HepG2 (cell line): Measurements from ENCODE around the gene ZBTB1. TPM values are rescaled to one million over a fixed set of nuclear protein-coding genes. Genes with fewer than 3 reads are reported as not detected.

Experiments
- ATAC-seq: fragments of 200-7000 bp; cut with Tn5 transposase; 3 replicates; pipeline ENCODE4 v1.9.1; 2020; ENCODE audit warnings: mild to moderate bottlenecking, moderate library complexity
- BruUV-seq: library from RNA; stranded (reverse); fragments of 400-500 nt; replicated peaks from 2 replicates; lab custom pipeline; 2021; lab: Mats Ljungman, UMichigan
- CTCF ChIA-PET: fragments of 300-600 bp; formaldehyde crosslinking; extraction: SDS; loops from one replicate; lab custom pipeline; 2021; ENCODE audit warnings: low total read pairs, inconsistent platforms, low intra/inter-chr PET ratio; lab: Yijun Ruan, JAX
- POLR2A ChIA-PET: fragments of 350-600 bp; sonication (Branson Sonifier 250); formaldehyde crosslinking; loops from one replicate; lab custom pipeline; 2020; ENCODE audit warnings: antibody characterized with exemption, inconsistent platforms; lab: Yijun Ruan, JAX
- DNase-seq: peaks from one replicate; pipeline ENCODE4 v3.0.0-alpha.2; 2015; ENCODE audit warnings: low spot score
- FAIRE-seq: peaks from 3 replicates; lab custom pipeline; 2011; peaks lifted over from hg19 to GRCh38; lab: Jason Lieb, UNC
- H2AFZ ChIP-seq: one replicate; pipeline ENCODE4 v1.6.1; 2011; ENCODE audit warnings: low read length, inconsistent platforms
- H3K27ac ChIP-seq: fragments of 300-600 bp; 3 replicates; pipeline ENCODE4 v1.8.0; 2011; ENCODE audit warnings: mixed run types, mild to moderate bottlenecking, mixed read lengths, low read length, inconsistent platforms; ENCODE audit not compliant: insufficient read depth; ENCODE audit errors: extremely low read length
- H3K27me3 ChIP-seq, 2 experiments: fragments of 200-600 bp in 1 of 2; 2 replicates in 1 of 2; 3 replicates in 1 of 2; pipeline versions ENCODE4 v1.6.0 to v1.8.0; 2011; ENCODE audit warnings: low read length in 2 of 2, mild to moderate bottlenecking in 2 of 2, moderate library complexity in 2 of 2, inconsistent platforms in 1 of 2; ENCODE audit not compliant: insufficient read depth in 2 of 2, control insufficient read depth in 1 of 2
- H3K36me3 ChIP-seq, 2 experiments: fragments of 200-600 bp in 1 of 2; replicated peaks in 1 of 2; 2 replicates in 1 of 2; 3 replicates in 1 of 2; pipeline versions ENCODE4 v1.5.1 to v1.8.0; 2011; ENCODE audit warnings: low read length in 2 of 2, inconsistent platforms in 1 of 2; ENCODE audit not compliant: insufficient read depth in 2 of 2, control insufficient read depth in 1 of 2
- H3K4me1 ChIP-seq: 2 replicates; pipeline ENCODE4 v1.5.1; 2012; ENCODE audit warnings: low read length, inconsistent platforms; ENCODE audit not compliant: insufficient read depth
- H3K4me2 ChIP-seq: 2 replicates; pipeline ENCODE4 v1.6.0; 2011; ENCODE audit warnings: low read depth, low read length, inconsistent platforms
- H3K4me3 ChIP-seq, 3 experiments: fragments of 200-600 bp in 1 of 3; sonication (generic), shearing (Covaris generic) in 1 of 3; replicated peaks in 1 of 3; 2 replicates each; pipeline ENCODE4 v1.5.1; 2011 to 2016; ENCODE audit warnings: low read length in 3 of 3, inconsistent platforms in 2 of 3, low read depth in 2 of 3, mild to moderate bottlenecking in 2 of 3, control low read depth in 1 of 3, mixed read lengths in 1 of 3; ENCODE audit not compliant: insufficient read depth in 1 of 3
- H3K79me2 ChIP-seq: one replicate; pipeline ENCODE4 v1.6.1; 2011; ENCODE audit warnings: low read length, inconsistent platforms; ENCODE audit not compliant: insufficient read depth
- H3K9ac ChIP-seq: 2 replicates; pipeline ENCODE4 v1.6.0; 2011; ENCODE audit warnings: mild to moderate bottlenecking, low read depth, low read length, inconsistent platforms; ENCODE audit not compliant: insufficient read depth
- H3K9me3 ChIP-seq: 2 replicates; pipeline ENCODE4 v1.5.1; 2012; ENCODE audit warnings: mild to moderate bottlenecking, low read length
- H4K20me1 ChIP-seq: 2 replicates; pipeline ENCODE4 v1.6.0; 2011; ENCODE audit warnings: inconsistent platforms, mild to moderate bottlenecking, low read length, moderate library complexity; ENCODE audit not compliant: insufficient read depth
- ZNF367 ChIP-seq: sonication (generic); formaldehyde crosslinking; IDR thresholded peaks from 2 replicates; pipeline ENCODE4 v1.4.0; 2020; ENCODE audit warnings: missing genetic modification reagents, borderline replicate concordance
- WGBS: methylation state at CpG from one replicate; pipeline ENCODE4 v1.1.6; 2017; ENCODE audit warnings: low lambda C conversion rate; 5-methylcytosine and 5-hydroxymethylcytosine counted together
- in situ Hi-C: cut with HindIII; loops from 2 replicates; pipeline ENCODE4 v1.10.0; 2017; ENCODE audit warnings: low pct_unique_long_range_greater_than_20kb; ENCODE audit not compliant: extremely low pct_ligation_motif_present
- intact Hi-C: fragments of 100-400 bp; cut with micrococcal nuclease; formaldehyde crosslinking; loops from one replicate; pipeline ENCODE4 v1.10.0; 2022; ENCODE audit not compliant: unreplicated experiment
- polyA plus RNA-seq, 8 experiments: library from polyadenylated mRNA; depleted of rRNA in 3 of 8; stranded (reverse) in 7 of 8; unstranded in 1 of 8; fragments of >200 nt; fragmentation: Illumina TruSeq in 4 of 8; extraction: Trizol in 4 of 8; gene quantifications; 2 replicates each; pipeline versions ENCODE4 v1.2.1 to v1.2.3, GENCODE V29; 2011 to 2016; ENCODE audit warnings: low read depth in 4 of 8, missing spikeins in 1 of 8, mixed read lengths in 1 of 8; ENCODE audit not compliant: insufficient read depth in 1 of 8
- total RNA-seq, 5 experiments: library from RNA; depleted of rRNA; stranded (reverse); fragments of >200 nt; fragmentation: Illumina TruSeq; extraction: Trizol; gene quantifications; 2 replicates each; pipeline ENCODE4 v1.2.3, GENCODE V29; 2016; ENCODE audit warnings: low read depth in 1 of 5
- TF ChIP-seq, protein P1 (sequence below): sonication (generic); formaldehyde crosslinking; IDR thresholded peaks from 2 replicates; pipeline ENCODE4 v1.4.0; 2020; ENCODE audit warnings: mild to moderate bottlenecking, missing genetic modification reagents, borderline replicate concordance
- TF ChIP-seq, protein P2 (sequence below), 2 experiments: sonication (generic) in 1 of 2; formaldehyde crosslinking in 1 of 2; IDR thresholded peaks; 2 replicates each; pipeline versions ENCODE4 v1.4.0 to v1.6.1; 2016 to 2020; ENCODE audit warnings: borderline replicate concordance in 1 of 2, low read depth in 1 of 2, mild to moderate bottlenecking in 1 of 2, missing genetic modification reagents in 1 of 2

ZBTB1 gene
- total and polyA plus RNA-seq, 2 of the 13 experiments (the other 11 are each of a cell fraction or from before 2014, with no cell fraction given), result 18.8 to 22.6 TPM

DNA sequence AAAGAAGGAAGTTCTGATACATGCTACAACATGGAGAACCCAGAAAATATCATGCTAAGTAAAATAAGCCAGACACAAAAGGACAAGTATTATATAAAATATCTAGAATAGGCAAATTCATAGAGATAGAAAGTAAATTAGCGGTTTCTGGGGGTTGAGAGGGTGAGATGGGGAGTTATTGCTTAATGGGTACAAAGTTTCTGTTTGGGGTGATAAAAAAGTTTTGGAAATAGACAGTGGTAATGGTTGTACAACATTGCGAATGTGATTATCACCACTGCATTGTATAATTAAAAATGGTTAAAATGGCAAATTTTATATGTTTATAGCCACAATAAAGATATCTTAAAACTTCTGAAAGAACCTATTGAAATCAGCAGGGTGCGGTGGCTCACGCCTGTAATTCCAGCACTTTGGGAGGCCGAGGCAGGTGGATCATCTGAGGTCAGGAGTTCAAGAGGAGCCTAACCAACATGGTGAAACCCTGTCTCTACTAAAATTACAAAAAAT lies 15.9 kb upstream of the ZBTB1 start:
- Histone ChIP-seq H3K4me2 (no peak overlapping the region), H3K4me1 (no peaks in the 10 kb centered on the region), H3K27me3 (no peaks in the 10 kb centered on the region), H4K20me1 (no peaks in the 10 kb centered on the region), H3K79me2 (no peaks in the 10 kb centered on the region), H3K9ac (no peak overlapping the region), H2AFZ (no peak overlapping the region)
- CTCF ChIA-PET, result no interaction called here
- intact Hi-C loops, result no loop called here
- ATAC-seq, result no peak
- WGBS, result 74% methylated on average over 5 of the region's 5 CpGs
- TF ChIP-seq, protein P1, sequence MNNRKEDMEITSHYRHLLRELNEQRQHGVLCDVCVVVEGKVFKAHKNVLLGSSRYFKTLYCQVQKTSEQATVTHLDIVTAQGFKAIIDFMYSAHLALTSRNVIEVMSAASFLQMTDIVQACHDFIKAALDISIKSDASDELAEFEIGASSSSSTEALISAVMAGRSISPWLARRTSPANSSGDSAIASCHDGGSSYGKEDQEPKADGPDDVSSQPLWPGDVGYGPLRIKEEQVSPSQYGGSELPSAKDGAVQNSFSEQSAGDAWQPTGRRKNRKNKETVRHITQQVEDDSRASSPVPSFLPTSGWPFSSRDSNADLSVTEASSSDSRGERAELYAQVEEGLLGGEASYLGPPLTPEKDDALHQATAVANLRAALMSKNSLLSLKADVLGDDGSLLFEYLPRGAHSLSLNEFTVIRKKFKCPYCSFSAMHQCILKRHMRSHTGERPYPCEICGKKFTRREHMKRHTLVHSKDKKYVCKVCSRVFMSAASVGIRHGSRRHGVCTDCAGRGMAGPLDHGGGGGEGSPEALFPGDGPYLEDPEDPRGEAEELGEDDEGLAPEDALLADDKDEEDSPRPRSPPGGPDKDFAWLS (CRISPR knock-in tag), result no peak
- TF ChIP-seq, all 625 proteins: peak for 0
- H3K36me3 ChIP-seq, result peaks cover 5 to 18% of the 10 kb centered on the region in 2 experiments; a peak in 4 of 5 replicates
- no TSS peak for BruUV-seq
- FAIRE-seq, result no peak
- DNase-seq, result no peak
- in situ Hi-C loops, result no loop called here
- no peaks in the 10 kb centered on the region for H3K9me3 ChIP-seq
- POLR2A ChIA-PET, result no interaction called here
- no peak overlapping the region for H3K4me3 ChIP-seq
- H3K27ac ChIP-seq, result no peak overlapping the region

DNA sequence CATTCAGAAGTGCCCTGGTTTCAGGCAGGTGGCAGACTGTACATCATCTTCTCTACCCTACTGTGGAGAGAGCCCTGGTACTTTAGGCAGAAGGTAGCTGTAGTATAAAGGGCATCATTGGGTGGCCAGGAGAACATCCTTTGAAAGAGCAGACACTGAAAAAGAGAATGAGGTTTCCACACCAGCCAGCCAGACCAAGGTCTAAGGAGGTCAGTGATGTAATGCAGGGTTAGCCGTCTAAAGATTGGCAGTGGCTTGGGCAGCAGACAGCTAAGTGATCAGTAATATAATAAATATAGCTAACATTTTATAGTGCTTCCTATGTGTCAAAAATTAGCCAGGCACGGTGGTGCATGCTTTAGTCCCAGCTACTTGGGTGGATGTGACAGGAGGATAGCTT lies 12.9 kb upstream of the ZBTB1 start:
- DNase-seq, result no peak
- Histone ChIP-seq H3K27me3 (no peaks in the 10 kb centered on the region), H3K36me3 (peaks cover 7 to 18% of the 10 kb centered on the region in 2 experiments; a peak in 3 of 5 replicates), H2AFZ (no peak overlapping the region), H3K4me2 (no peak overlapping the region), H3K4me3 (no peak overlapping the region), H3K79me2 (no peaks in the 10 kb centered on the region), H3K27ac (no peak overlapping the region), H3K9me3 (no peaks in the 10 kb centered on the region), H3K9ac (no peak overlapping the region), H3K4me1 (no peaks in the 10 kb centered on the region), H4K20me1 (no peaks in the 10 kb centered on the region)
- no peak for TF ChIP-seq ZNF367 (CRISPR knock-in tag)
- TF ChIP-seq, protein P2, sequence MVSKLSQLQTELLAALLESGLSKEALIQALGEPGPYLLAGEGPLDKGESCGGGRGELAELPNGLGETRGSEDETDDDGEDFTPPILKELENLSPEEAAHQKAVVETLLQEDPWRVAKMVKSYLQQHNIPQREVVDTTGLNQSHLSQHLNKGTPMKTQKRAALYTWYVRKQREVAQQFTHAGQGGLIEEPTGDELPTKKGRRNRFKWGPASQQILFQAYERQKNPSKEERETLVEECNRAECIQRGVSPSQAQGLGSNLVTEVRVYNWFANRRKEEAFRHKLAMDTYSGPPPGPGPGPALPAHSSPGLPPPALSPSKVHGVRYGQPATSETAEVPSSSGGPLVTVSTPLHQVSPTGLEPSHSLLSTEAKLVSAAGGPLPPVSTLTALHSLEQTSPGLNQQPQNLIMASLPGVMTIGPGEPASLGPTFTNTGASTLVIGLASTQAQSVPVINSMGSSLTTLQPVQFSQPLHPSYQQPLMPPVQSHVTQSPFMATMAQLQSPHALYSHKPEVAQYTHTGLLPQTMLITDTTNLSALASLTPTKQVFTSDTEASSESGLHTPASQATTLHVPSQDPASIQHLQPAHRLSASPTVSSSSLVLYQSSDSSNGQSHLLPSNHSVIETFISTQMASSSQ (IDR thresholded peaks at IDR 0.05; ENCODE audit: low read depth), result no peak
- TF ChIP-seq, protein P2 (CRISPR knock-in tag; IDR thresholded peaks at IDR 0.05; ENCODE audit: borderline replicate concordance), result no peak
- in situ Hi-C loops, result no loop called here
- WGBS, result 83% methylated on average over 2 of the region's 2 CpGs
- FAIRE-seq, result no peak
- ChIA-PET CTCF (interaction anchor here (0.6 kb wide), 1 partner anchor 20 kb away, joined by 3 read pairs; no protein-coding TSS in a partner anchor), POLR2A (interaction anchor here (0.5 kb wide), 1 partner anchor 891 kb away, joined by 3 read pairs; no protein-coding TSS in a partner anchor)
- intact Hi-C loops, result no loop called here
- no peak for ATAC-seq
- BruUV-seq, result no TSS peak
